ENCODE results near the gene DHX32.
"Not testable (repeated sequence)": the region's sequence is repeated elsewhere in the genome, so short reads cannot be mapped to it uniquely, and the experiment has no call there.

Gene DHX32

GRCh38 chr10:125881192-125881591 is at the start of gene DHX32:
TSS of gene DHX32 (minus strand) at chr10:125881292. CDS start at chr10:125880824, 468 bp downstream.
- in situ Hi-C loops (cut with MboI; ENCODE audit: low sequenced_read_pairs), result no loop called here

GRCh38 chr10:125929618-125930017 is 48.5 kb upstream of the DHX32 start:
- in situ Hi-C loops (cut with MboI; ENCODE audit: low sequenced_read_pairs), result no loop called here

- in situ Hi-C loops (cut with MboI; ENCODE audit: low sequenced_read_pairs), result no loop called here
These were observed 48.0 kb upstream of the DHX32 start for GRCh38 chr10:125928928-125929585.

GRCh38 chr10:125927265-125927664 is 46.2 kb upstream of the DHX32 start:
- in situ Hi-C loops (cut with MboI; ENCODE audit: low sequenced_read_pairs), result not testable (repeated sequence)

GRCh38 chr10:125926247-125926646 is 45.2 kb upstream of the DHX32 start:
- in situ Hi-C loops (cut with MboI; ENCODE audit: low sequenced_read_pairs), result no loop called here

- in situ Hi-C loops (cut with MboI; ENCODE audit: low sequenced_read_pairs), result no loop called here
These were observed 44.3 kb upstream of the DHX32 start for GRCh38 chr10:125925262-125925834.

- in situ Hi-C loops (cut with MboI; ENCODE audit: low sequenced_read_pairs), result not testable (repeated sequence)
These were observed 40.7 kb upstream of the DHX32 start for GRCh38 chr10:125921643-125922306.

GRCh38 chr10:125917704-125918361 is 36.7 kb upstream of the DHX32 start:
- in situ Hi-C loops (cut with MboI; ENCODE audit: low sequenced_read_pairs), result not testable (repeated sequence)

- in situ Hi-C loops (cut with MboI; ENCODE audit: low sequenced_read_pairs), result no loop called here
These were observed 35.9 kb upstream of the DHX32 start for GRCh38 chr10:125916977-125917376.

GRCh38 chr10:125913277-125913676 is 32.2 kb upstream of the DHX32 start:
- in situ Hi-C loops (cut with MboI; ENCODE audit: low sequenced_read_pairs), result not testable (repeated sequence)

GRCh38 chr10:125911990-125912389 is 30.9 kb upstream of the DHX32 start:
- in situ Hi-C loops (cut with MboI; ENCODE audit: low sequenced_read_pairs), result no loop called here

- in situ Hi-C loops (cut with MboI; ENCODE audit: low sequenced_read_pairs), result no loop called here
These were observed 30.1 kb upstream of the DHX32 start for GRCh38 chr10:125911145-125911544.

GRCh38 chr10:125909491-125909890 is 28.4 kb upstream of the DHX32 start:
- in situ Hi-C loops (cut with MboI; ENCODE audit: low sequenced_read_pairs), result not testable (repeated sequence)

- in situ Hi-C loops (cut with MboI; ENCODE audit: low sequenced_read_pairs), result not testable (repeated sequence)
These were observed 27.7 kb upstream of the DHX32 start for GRCh38 chr10:125908813-125909212.

- in situ Hi-C loops (cut with MboI; ENCODE audit: low sequenced_read_pairs), result not testable (repeated sequence)
These were observed 26.5 kb upstream of the DHX32 start for GRCh38 chr10:125907598-125907997.

GRCh38 chr10:125905069-125905994 is 24.2 kb upstream of the DHX32 start:
- in situ Hi-C loops (cut with MboI; ENCODE audit: low sequenced_read_pairs), result not testable (repeated sequence)

GRCh38 chr10:125903135-125903640 is 22.1 kb upstream of the DHX32 start:
- in situ Hi-C loops (cut with MboI; ENCODE audit: low sequenced_read_pairs), result not testable (repeated sequence)

GRCh38 chr10:125900963-125901362 is 19.9 kb upstream of the DHX32 start:
- in situ Hi-C loops (cut with MboI; ENCODE audit: low sequenced_read_pairs), result not testable (repeated sequence)

GRCh38 chr10:125897317-125897716 is 16.2 kb upstream of the DHX32 start:
- in situ Hi-C loops (cut with MboI; ENCODE audit: low sequenced_read_pairs), result not testable (repeated sequence)
